Measurements from ENCODE around the gene NR3C2. TPM values are rescaled to one million over a fixed set of nuclear protein-coding genes. Genes with fewer than 3 reads are reported as not detected.

The NR3C2 gene
- total and polyA plus RNA-seq, 2 experiments from 2014 or later = 1.2 to 3.0 TPM

DNA sequence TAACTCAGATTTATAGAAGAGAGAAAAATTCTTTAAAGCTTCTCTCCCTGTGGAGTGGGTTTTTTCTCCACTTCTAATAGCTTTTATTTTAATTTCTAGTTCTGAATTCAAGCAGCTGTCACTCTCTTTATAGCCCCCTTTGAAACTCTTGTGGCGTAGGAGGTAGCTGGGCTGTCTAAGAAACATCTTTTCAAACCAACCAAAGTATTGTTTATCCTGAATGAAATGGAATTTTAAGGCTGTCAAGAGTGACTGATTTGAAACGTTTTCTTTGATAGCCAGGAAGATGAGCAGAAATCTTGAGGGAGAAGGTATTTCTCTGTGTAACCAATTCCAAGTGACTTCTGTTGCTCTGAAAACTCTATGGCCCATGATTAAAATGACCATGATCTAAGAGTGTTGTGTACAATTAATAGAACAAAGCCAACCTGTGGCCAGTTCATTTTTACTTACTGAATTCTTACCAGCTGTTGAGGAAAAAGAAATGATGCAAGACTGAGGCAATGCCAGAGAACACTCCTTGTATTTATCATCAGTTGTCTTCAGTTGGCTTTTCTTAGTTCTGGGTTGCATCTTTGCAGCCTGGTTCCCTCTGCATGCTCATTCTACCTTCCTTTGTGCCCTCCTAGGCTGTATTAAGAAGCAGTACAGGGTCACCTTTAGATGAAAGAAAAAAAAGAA lies 411.9 kb downstream of the NR3C2 start:
- TF ChIP-seq ZNF331 (CRISPR knock-in tag; IDR thresholded peaks at IDR 0.05; ENCODE audit: low read depth) (no peak), EZH2 (IDR thresholded peaks at IDR 0.05; ENCODE audit: low read depth, unreplicated experiment) (no peak)
- no peak for ATAC-seq
- Histone ChIP-seq H3K4me2 (no peak overlapping the region), H3K36me3 (ENCODE audit: insufficient read depth) (no peaks in the 10 kb centered on the region), H3K9me2 (ENCODE audit: insufficient read depth) (no peaks in the 10 kb centered on the region), H3K27ac (ENCODE audit: low read depth) (no peak overlapping the region), H3K27me3 (ENCODE audit: insufficient read depth) (no peaks in the 10 kb centered on the region), H3K4me3 (no peak overlapping the region), H3K4me1 (ENCODE audit: insufficient read depth) (peaks cover 5% of the 10 kb centered on the region; the same call in 1 of the 2 replicates), H4K20me1 (replicated peaks; ENCODE audit: insufficient read depth) (no peaks in the 10 kb centered on the region), H2AFZ (no peak overlapping the region), H3F3A (replicated peaks; ENCODE audit: low read depth) (no peaks in the 10 kb centered on the region), H3K79me2 (replicated peaks; ENCODE audit: insufficient read depth) (no peaks in the 10 kb centered on the region)
- H3K27ac Mint-ChIP-seq = peak overlapping the region; percentile 61
- no peaks in the 10 kb centered on the region; the same call in 2 of the 3 replicates for H3K36me3 Mint-ChIP-seq (ENCODE audit: low read depth)
- no peaks in the 10 kb centered on the region; the same call in 2 of the 3 replicates for H3K9me3 Mint-ChIP-seq
- H3K4me1 Mint-ChIP-seq = peaks cover 29% of the 10 kb centered on the region
- no peak for DNase-seq (ENCODE audit: low spot score)
- no peak overlapping the region for H3K4me3 Mint-ChIP-seq
- no peaks in the 10 kb centered on the region for H3K27me3 Mint-ChIP-seq (ENCODE audit: insufficient read depth, low read depth, poor library complexity)

DNA sequence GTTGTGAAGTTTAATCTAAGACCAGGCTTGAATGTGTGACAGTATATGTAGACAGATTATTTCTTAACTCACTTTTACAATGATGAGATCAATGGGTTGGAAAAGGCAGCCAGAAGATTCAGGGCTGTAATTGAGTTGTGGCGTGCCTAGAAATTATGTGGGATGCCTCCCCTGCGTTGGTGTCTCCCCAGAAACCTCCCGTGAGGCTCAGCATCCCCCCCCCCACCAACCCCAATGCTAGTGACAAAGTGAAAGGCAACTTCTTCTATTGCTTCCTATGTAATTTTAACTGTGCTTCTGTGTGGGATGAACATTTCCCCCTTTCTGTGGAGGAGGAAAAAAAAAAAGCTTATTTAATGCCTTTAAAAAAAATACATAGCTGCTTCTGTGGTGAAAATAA lies 412.4 kb downstream of the NR3C2 start:
- no peaks in the 10 kb centered on the region for H3K27me3 ChIP-seq (ENCODE audit: insufficient read depth)
- H3K79me2 ChIP-seq (replicated peaks; ENCODE audit: insufficient read depth) = no peaks in the 10 kb centered on the region
- H3K4me3 Mint-ChIP-seq = no peak overlapping the region
- H3K27ac ChIP-seq (ENCODE audit: low read depth) = no peak overlapping the region
- H3K36me3 Mint-ChIP-seq (ENCODE audit: low read depth) = no peaks in the 10 kb centered on the region; the same call in 2 of the 3 replicates
- H4K20me1 ChIP-seq (replicated peaks; ENCODE audit: insufficient read depth) = no peaks in the 10 kb centered on the region
- no peaks in the 10 kb centered on the region for H3F3A ChIP-seq (replicated peaks; ENCODE audit: low read depth)
- no peak for ATAC-seq
- H3K9me2 ChIP-seq (ENCODE audit: insufficient read depth) = no peaks in the 10 kb centered on the region
- no peak overlapping the region for H2AFZ ChIP-seq
- H3K9me3 Mint-ChIP-seq = no peaks in the 10 kb centered on the region; the same call in 2 of the 3 replicates
- no peaks in the 10 kb centered on the region for H3K27me3 Mint-ChIP-seq (ENCODE audit: insufficient read depth, low read depth, poor library complexity)
- H3K4me3 ChIP-seq = no peak overlapping the region
- no peak for DNase-seq (ENCODE audit: low spot score)
- H3K4me2 ChIP-seq = no peak overlapping the region
- no peak overlapping the region for H3K27ac Mint-ChIP-seq
- H3K4me1 Mint-ChIP-seq = peaks cover 24% of the 10 kb centered on the region
- no peaks in the 10 kb centered on the region for H3K36me3 ChIP-seq (ENCODE audit: insufficient read depth)
- peaks cover 4% of the 10 kb centered on the region; the same call in 1 of the 2 replicates for H3K4me1 ChIP-seq (ENCODE audit: insufficient read depth)
- TF ChIP-seq EZH2 (IDR thresholded peaks at IDR 0.05; ENCODE audit: low read depth, unreplicated experiment) (no peak), POLR2AphosphoS5 (IDR thresholded peaks at IDR 0.05; ENCODE audit: low read depth) (no peak), EZH2phosphoT487 (IDR thresholded peaks at IDR 0.05; ENCODE audit: unreplicated experiment) (no peak), JUNB (IDR thresholded peaks at IDR 0.05; ENCODE audit: unreplicated experiment) (no peak), STAT1 (IDR thresholded peaks at IDR 0.05; ENCODE audit: unreplicated experiment) (no peak), ZNF331 (CRISPR knock-in tag; IDR thresholded peaks at IDR 0.05; ENCODE audit: low read depth) (no peak), NANOG (IDR thresholded peaks at IDR 0.05; ENCODE audit: borderline replicate concordance) (no peak)
- TF ChIP-seq, protein P1, sequence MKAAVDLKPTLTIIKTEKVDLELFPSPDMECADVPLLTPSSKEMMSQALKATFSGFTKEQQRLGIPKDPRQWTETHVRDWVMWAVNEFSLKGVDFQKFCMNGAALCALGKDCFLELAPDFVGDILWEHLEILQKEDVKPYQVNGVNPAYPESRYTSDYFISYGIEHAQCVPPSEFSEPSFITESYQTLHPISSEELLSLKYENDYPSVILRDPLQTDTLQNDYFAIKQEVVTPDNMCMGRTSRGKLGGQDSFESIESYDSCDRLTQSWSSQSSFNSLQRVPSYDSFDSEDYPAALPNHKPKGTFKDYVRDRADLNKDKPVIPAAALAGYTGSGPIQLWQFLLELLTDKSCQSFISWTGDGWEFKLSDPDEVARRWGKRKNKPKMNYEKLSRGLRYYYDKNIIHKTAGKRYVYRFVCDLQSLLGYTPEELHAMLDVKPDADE (IDR thresholded peaks at IDR 0.05) = no peak
- TF ChIP-seq, protein P2, sequence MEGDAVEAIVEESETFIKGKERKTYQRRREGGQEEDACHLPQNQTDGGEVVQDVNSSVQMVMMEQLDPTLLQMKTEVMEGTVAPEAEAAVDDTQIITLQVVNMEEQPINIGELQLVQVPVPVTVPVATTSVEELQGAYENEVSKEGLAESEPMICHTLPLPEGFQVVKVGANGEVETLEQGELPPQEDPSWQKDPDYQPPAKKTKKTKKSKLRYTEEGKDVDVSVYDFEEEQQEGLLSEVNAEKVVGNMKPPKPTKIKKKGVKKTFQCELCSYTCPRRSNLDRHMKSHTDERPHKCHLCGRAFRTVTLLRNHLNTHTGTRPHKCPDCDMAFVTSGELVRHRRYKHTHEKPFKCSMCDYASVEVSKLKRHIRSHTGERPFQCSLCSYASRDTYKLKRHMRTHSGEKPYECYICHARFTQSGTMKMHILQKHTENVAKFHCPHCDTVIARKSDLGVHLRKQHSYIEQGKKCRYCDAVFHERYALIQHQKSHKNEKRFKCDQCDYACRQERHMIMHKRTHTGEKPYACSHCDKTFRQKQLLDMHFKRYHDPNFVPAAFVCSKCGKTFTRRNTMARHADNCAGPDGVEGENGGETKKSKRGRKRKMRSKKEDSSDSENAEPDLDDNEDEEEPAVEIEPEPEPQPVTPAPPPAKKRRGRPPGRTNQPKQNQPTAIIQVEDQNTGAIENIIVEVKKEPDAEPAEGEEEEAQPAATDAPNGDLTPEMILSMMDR (conservative IDR thresholded peaks at IDR 0.05; ENCODE audit: low read depth in 2 of 2) = no peak
- TF ChIP-seq, protein P3, sequence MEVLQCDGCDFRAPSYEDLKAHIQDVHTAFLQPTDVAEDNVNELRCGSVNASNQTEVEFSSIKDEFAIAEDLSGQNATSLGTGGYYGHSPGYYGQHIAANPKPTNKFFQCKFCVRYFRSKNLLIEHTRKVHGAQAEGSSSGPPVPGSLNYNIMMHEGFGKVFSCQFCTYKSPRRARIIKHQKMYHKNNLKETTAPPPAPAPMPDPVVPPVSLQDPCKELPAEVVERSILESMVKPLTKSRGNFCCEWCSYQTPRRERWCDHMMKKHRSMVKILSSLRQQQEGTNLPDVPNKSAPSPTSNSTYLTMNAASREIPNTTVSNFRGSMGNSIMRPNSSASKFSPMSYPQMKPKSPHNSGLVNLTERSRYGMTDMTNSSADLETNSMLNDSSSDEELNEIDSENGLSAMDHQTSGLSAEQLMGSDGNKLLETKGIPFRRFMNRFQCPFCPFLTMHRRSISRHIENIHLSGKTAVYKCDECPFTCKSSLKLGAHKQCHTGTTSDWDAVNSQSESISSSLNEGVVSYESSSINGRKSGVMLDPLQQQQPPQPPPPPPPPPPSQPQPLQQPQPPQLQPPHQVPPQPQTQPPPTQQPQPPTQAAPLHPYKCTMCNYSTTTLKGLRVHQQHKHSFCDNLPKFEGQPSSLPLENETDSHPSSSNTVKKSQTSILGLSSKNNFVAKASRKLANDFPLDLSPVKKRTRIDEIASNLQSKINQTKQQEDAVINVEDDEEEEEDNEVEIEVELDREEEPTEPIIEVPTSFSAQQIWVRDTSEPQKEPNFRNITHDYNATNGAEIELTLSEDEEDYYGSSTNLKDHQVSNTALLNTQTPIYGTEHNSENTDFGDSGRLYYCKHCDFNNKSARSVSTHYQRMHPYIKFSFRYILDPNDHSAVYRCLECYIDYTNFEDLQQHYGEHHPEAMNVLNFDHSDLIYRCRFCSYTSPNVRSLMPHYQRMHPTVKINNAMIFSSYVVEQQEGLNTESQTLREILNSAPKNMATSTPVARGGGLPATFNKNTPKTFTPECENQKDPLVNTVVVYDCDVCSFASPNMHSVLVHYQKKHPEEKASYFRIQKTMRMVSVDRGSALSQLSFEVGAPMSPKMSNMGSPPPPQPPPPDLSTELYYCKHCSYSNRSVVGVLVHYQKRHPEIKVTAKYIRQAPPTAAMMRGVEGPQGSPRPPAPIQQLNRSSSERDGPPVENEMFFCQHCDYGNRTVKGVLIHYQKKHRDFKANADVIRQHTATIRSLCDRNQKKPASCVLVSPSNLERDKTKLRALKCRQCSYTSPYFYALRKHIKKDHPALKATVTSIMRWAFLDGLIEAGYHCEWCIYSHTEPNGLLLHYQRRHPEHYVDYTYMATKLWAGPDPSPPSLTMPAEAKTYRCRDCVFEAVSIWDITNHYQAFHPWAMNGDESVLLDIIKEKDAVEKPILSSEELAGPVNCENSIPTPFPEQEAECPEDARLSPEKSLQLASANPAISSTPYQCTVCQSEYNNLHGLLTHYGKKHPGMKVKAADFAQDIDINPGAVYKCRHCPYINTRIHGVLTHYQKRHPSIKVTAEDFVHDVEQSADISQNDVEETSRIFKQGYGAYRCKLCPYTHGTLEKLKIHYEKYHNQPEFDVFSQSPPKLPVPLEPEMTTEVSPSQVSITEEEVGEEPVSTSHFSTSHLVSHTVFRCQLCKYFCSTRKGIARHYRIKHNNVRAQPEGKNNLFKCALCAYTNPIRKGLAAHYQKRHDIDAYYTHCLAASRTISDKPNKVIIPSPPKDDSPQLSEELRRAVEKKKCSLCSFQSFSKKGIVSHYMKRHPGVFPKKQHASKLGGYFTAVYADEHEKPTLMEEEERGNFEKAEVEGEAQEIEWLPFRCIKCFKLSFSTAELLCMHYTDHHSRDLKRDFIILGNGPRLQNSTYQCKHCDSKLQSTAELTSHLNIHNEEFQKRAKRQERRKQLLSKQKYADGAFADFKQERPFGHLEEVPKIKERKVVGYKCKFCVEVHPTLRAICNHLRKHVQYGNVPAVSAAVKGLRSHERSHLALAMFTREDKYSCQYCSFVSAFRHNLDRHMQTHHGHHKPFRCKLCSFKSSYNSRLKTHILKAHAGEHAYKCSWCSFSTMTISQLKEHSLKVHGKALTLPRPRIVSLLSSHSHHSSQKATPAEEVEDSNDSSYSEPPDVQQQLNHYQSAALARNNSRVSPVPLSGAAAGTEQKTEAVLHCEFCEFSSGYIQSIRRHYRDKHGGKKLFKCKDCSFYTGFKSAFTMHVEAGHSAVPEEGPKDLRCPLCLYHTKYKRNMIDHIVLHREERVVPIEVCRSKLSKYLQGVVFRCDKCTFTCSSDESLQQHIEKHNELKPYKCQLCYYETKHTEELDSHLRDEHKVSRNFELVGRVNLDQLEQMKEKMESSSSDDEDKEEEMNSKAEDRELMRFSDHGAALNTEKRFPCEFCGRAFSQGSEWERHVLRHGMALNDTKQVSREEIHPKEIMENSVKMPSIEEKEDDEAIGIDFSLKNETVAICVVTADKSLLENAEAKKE (CRISPR knock-in tag; IDR thresholded peaks at IDR 0.05) = no peak
